GM18507 (cell line): ENCODE data around the gene TIMELESS.
"Not testable (repeated sequence)": the region's sequence is repeated elsewhere in the genome, so short reads cannot be mapped to it uniquely, and the experiment has no call there.

Experiments
- DNase-seq: peaks from one replicate; pipeline ENCODE4 v3.0.0; 2011; ENCODE audit warnings: low read depth; ENCODE audit not compliant: insufficient read length; ENCODE audit errors: extremely low spot score
- FAIRE-seq: peaks from 2 replicates; lab custom pipeline; 2011; peaks lifted over from hg19 to GRCh38; lab: Jason Lieb, UNC

The TIMELESS gene

GRCh38 chr12:56411781-56412639 lies 37.2 kb downstream of the TIMELESS start:
- FAIRE-seq = no peak
- DNase-seq = no peak

- DNase-seq = no peak
- FAIRE-seq = no peak
These were observed 38.5 kb downstream of the TIMELESS start for GRCh38 chr12:56410768-56411167.

- FAIRE-seq = no peak
- no peak for DNase-seq
These were observed 40.3 kb downstream of the TIMELESS start for GRCh38 chr12:56408799-56409417.

GRCh38 chr12:56404227-56404626 lies 45.0 kb downstream of the TIMELESS start:
- not testable (repeated sequence) for FAIRE-seq, DNase-seq

- DNase-seq, FAIRE-seq: not testable (repeated sequence)
These were observed 47.6 kb downstream of the TIMELESS start for GRCh38 chr12:56401612-56402011.

GRCh38 chr12:56401125-56401524 lies 48.1 kb downstream of the TIMELESS start:
- not testable (repeated sequence) for FAIRE-seq, DNase-seq

- not testable (repeated sequence) for DNase-seq, FAIRE-seq
These were observed 49.8 kb downstream of the TIMELESS start for GRCh38 chr12:56399466-56399865.

GRCh38 chr12:56398324-56398723 lies 50.9 kb downstream of the TIMELESS start:
- FAIRE-seq = no peak
- no peak for DNase-seq

GRCh38 chr12:56392331-56392730 lies 56.9 kb downstream of the TIMELESS start:
- no peak for FAIRE-seq
- DNase-seq = no peak

- FAIRE-seq = no peak
- DNase-seq = no peak
These were observed 57.5 kb downstream of the TIMELESS start for GRCh38 chr12:56391721-56392120.

- no peak for DNase-seq
- FAIRE-seq = no peak
These were observed 59.8 kb downstream of the TIMELESS start for GRCh38 chr12:56389412-56389811.

GRCh38 chr12:56387152-56387736 lies 62.0 kb downstream of the TIMELESS start:
- DNase-seq = no peak
- no peak for FAIRE-seq

GRCh38 chr12:56385873-56386272 lies 63.4 kb downstream of the TIMELESS start:
- DNase-seq (no peak), FAIRE-seq (no peak)

GRCh38 chr12:56382611-56383010 lies 66.6 kb downstream of the TIMELESS start:
- FAIRE-seq (no peak), DNase-seq (no peak)

- DNase-seq (no peak), FAIRE-seq (no peak)
These were observed 71.3 kb downstream of the TIMELESS start for GRCh38 chr12:56377989-56378316.

- FAIRE-seq = no peak
- no peak for DNase-seq
These were observed 71.8 kb downstream of the TIMELESS start for GRCh38 chr12:56377310-56377988.

GRCh38 chr12:56375598-56376434 lies 73.4 kb downstream of the TIMELESS start:
- FAIRE-seq (peak; percentile 91), DNase-seq (no peak)

- peak; percentile 55 for FAIRE-seq
- DNase-seq = no peak
These were observed 74.3 kb downstream of the TIMELESS start for GRCh38 chr12:56374726-56375597.
